RPMI8226 (cell line): ENCODE data around the gene DCTN1.

ENCODE experiments used
- DNase-seq: peaks from one replicate; pipeline ENCODE4 v3.0.0-alpha.2; 2015

The DCTN1 gene

GRCh38 chr2:74316627-74317295 lies 63.4 kb downstream of the DCTN1 start:
- no peak for DNase-seq

GRCh38 chr2:74314107-74314506 lies 66.0 kb downstream of the DCTN1 start:
- no peak for DNase-seq

DNA sequence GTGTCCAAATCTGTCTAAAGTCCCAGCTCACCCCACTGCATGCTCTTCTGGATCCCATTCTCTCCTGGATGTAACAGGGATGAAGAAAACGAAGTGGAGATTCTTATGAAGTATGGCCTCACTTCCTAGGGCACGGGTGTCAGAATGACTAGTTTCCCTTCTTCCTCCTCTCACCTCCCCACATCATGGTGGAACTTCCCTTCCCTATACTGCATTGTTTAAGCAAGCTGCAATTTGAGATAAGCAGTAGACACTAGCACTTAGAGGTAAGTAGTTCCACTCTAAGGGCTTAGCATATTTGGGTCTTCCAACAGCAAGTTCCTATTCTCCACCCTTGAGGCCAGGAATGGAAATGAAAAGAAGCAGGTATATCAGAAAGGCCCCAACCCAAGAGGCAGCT lies 66.6 kb downstream of the DCTN1 start:
- DNase-seq: no peak

- DNase-seq: no peak
Observed at GRCh38 chr2:74312913-74313312, 67.2 kb downstream of the DCTN1 start.
